Right renal pelvis (tissue), 4 donors: Measurements from ENCODE around the gene HIVEP1. TPM values are rescaled to one million over a fixed set of nuclear protein-coding genes. Genes with fewer than 3 reads are reported as not detected.

ENCODE experiments used
- DNase-seq, 4 donors: peaks; one replicate each; pipeline ENCODE4 v3.0.0-alpha.2; 2013; ENCODE audit warnings: low read depth in 4 of 4, low spot score in 3 of 4, missing footprints in 1 of 4
- polyA plus RNA-seq, 4 donors: library from polyadenylated mRNA; unstranded; fragments of 120-200 nt; gene quantifications; one replicate each; pipeline ENCODE4 v1.2.1, GENCODE V29; 2013; ENCODE audit not compliant: insufficient read length in 4 of 4

Gene HIVEP1
- polyA plus RNA-seq, 4 donors: 21.0 to 23.5 (median 22.6) TPM

GRCh38 chr6:12014027-12014872 is 2.1 kb downstream of the HIVEP1 start:
- no peak for DNase-seq

- no peak for DNase-seq
Observed at GRCh38 chr6:12014873-12015149, 2.7 kb downstream of the HIVEP1 start.

- no peak for DNase-seq
Observed at GRCh38 chr6:12017263-12017662, 5.2 kb downstream of the HIVEP1 start.

GRCh38 chr6:12017876-12018401 is 5.8 kb downstream of the HIVEP1 start:
- no peak for DNase-seq

GRCh38 chr6:12020187-12020791 is 8.2 kb downstream of the HIVEP1 start:
- DNase-seq: no peak

- no peak for DNase-seq
Observed at GRCh38 chr6:12022481-12022880, 10.4 kb downstream of the HIVEP1 start.

- DNase-seq: no peak
Observed at GRCh38 chr6:12022953-12023388, 10.9 kb downstream of the HIVEP1 start.

GRCh38 chr6:12024216-12024615 is 12.1 kb downstream of the HIVEP1 start:
- no peak for DNase-seq

GRCh38 chr6:12024699-12025434 is 12.8 kb downstream of the HIVEP1 start:
- no peak for DNase-seq

- no peak for DNase-seq
Observed at GRCh38 chr6:12026120-12026519, 14.0 kb downstream of the HIVEP1 start.

GRCh38 chr6:12026833-12027232 is 14.7 kb downstream of the HIVEP1 start:
- DNase-seq: no peak

GRCh38 chr6:12028213-12028612 is 16.1 kb downstream of the HIVEP1 start:
- DNase-seq: no peak

- DNase-seq: no peak
Observed at GRCh38 chr6:12029979-12030737, 18.0 kb downstream of the HIVEP1 start.

GRCh38 chr6:12030993-12031550 is 19.0 kb downstream of the HIVEP1 start:
- no peak for DNase-seq

- DNase-seq: no peak
Observed at GRCh38 chr6:12032783-12033573, 20.9 kb downstream of the HIVEP1 start.

- DNase-seq: no peak
Observed at GRCh38 chr6:12033770-12034169, 21.7 kb downstream of the HIVEP1 start.

- DNase-seq: no peak
Observed at GRCh38 chr6:12034349-12034748, 22.2 kb downstream of the HIVEP1 start.

GRCh38 chr6:12034837-12035236 is 22.7 kb downstream of the HIVEP1 start:
- no peak for DNase-seq

GRCh38 chr6:12036766-12037165 is 24.7 kb downstream of the HIVEP1 start:
- no peak for DNase-seq

GRCh38 chr6:12037798-12038197 is 25.7 kb downstream of the HIVEP1 start:
- DNase-seq: no peak
